ENCODE measurements around the gene FCHO1. TPM values are rescaled to one million over a fixed set of nuclear protein-coding genes. Genes with fewer than 3 reads are reported as not detected.

FCHO1 gene
- total and polyA plus RNA-seq, 2 donors (not counting 1 experiment from before 2014, with no cell fraction given): 85.7 to 149 TPM

DNA sequence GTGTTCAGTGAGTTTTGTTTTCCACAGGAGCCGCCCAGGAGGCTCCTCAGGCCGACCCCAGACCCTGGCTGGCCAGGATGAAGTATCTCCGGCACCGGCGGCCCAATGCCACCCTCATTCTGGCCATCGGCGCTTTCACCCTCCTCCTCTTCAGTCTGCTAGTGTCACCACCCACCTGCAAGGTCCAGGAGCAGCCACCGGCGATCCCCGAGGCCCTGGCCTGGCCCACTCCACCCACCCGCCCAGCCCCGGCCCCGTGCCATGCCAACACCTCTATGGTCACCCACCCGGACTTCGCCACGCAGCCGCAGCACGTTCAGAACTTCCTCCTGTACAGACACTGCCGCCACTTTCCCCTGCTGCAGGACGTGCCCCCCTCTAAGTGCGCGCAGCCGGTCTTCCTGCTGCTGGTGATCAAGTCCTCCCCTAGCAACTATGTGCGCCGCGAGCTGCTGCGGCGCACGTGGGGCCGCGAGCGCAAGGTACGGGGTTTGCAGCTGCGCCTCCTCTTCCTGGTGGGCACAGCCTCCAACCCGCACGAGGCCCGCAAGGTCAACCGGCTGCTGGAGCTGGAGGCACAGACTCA, 56.5 kb downstream of the FCHO1 start:
- TF ChIP-seq CTCF (IDR thresholded peaks at IDR 0.05): no peak
- no peak for TF ChIP-seq EZH2 (IDR thresholded peaks at IDR 0.05; ENCODE audit: borderline replicate concordance, insufficient read depth, low read depth, low read length, poor library complexity, severe bottlenecking)
- no peak overlapping the region for H3K27ac Mint-ChIP-seq
- intact Hi-C loops (cut with micrococcal nuclease): no loop called here
- H3K4me1 ChIP-seq (ENCODE audit: control insufficient read depth in 2 of 2, insufficient read depth in 2 of 2, low read length in 2 of 2): peaks cover 8 to 20% of the 10 kb centered on the region in 2 donors
- ChIA-PET POLR2A (interaction anchor here (0.7 kb wide), 1 partner anchor 138 kb away, joined by 3 read pairs; no protein-coding TSS in a partner anchor), CTCF (no interaction called here)
- peaks cover 0 to 5% (median 0%) of the 10 kb centered on the region in 3 donors for H3K9me3 ChIP-seq (ENCODE audit: control extremely low read depth in 1 of 3, control insufficient read depth in 2 of 3, insufficient read depth in 1 of 3, low read length in 2 of 3)
- ATAC-seq (ENCODE audit: low read depth) (peak; percentile 41), DNase-seq (no peak)
- H3K27me3 Mint-ChIP-seq: peaks cover 9% of the 10 kb centered on the region
- H3K27me3 ChIP-seq (replicated peaks in 1 of 4; ENCODE audit: control extremely low read depth in 1 of 4, control insufficient read depth in 3 of 4, insufficient read depth in 4 of 4, low read length in 3 of 4): peaks cover 0 to 19% (median 4%) of the 10 kb centered on the region in 4 experiments
- no peak overlapping the region for H3K4me3 ChIP-seq (ENCODE audit: control extremely low read depth in 1 of 5, extremely low read depth in 1 of 5, insufficient read depth in 1 of 5, low read depth in 2 of 5, low read length in 4 of 5)
- H3K4me1 Mint-ChIP-seq: peaks cover 13% of the 10 kb centered on the region
- H3K9me3 Mint-ChIP-seq (ENCODE audit: insufficient read depth): no peaks in the 10 kb centered on the region
- H3K4me2 ChIP-seq (replicated peaks; ENCODE audit: low read depth, low read length, poor library complexity, severe bottlenecking): peak overlapping the region; percentile 57
- H2AFZ ChIP-seq (ENCODE audit: insufficient read depth, low read depth, low read length, poor library complexity, severe bottlenecking): peak overlapping the region; percentile 49
- H3K27ac ChIP-seq (ENCODE audit: low read length in 2 of 2): no peak overlapping the region
- H3K36me3 ChIP-seq (replicated peaks in 1 of 2; ENCODE audit: control extremely low read depth in 1 of 2, control insufficient read depth in 1 of 2, extremely low read depth in 1 of 2, insufficient read depth in 2 of 2, low read length in 1 of 2): no peaks in the 10 kb centered on the region
- no peaks in the 10 kb centered on the region for H4K20me1 ChIP-seq (ENCODE audit: control insufficient read depth, insufficient read depth, low read length, poor library complexity, severe bottlenecking)
- no peak overlapping the region for H3K9ac ChIP-seq (ENCODE audit: low read length)
- H3K4me3 Mint-ChIP-seq: peak overlapping the region; percentile 44
- H3K79me2 ChIP-seq (ENCODE audit: control insufficient read depth, insufficient read depth, low read length): no peaks in the 10 kb centered on the region
- WGBS (ENCODE audit: insufficient coverage): 50% methylated on average over 38 of the region's 38 CpGs

- Mint-ChIP-seq H3K4me3 (no peak overlapping the region), H3K4me1 (peaks cover 5% of the 10 kb centered on the region), H3K27me3 (peaks cover 9% of the 10 kb centered on the region), H3K9me3 (ENCODE audit: insufficient read depth) (no peaks in the 10 kb centered on the region), H3K27ac (no peak overlapping the region)
- Histone ChIP-seq H4K20me1 (ENCODE audit: control insufficient read depth, insufficient read depth, low read length, poor library complexity, severe bottlenecking) (no peaks in the 10 kb centered on the region), H3K9me3 (ENCODE audit: control extremely low read depth in 1 of 3, control insufficient read depth in 2 of 3, insufficient read depth in 1 of 3, low read length in 2 of 3) (peaks cover 0 to 5% (median 0%) of the 10 kb centered on the region in 3 donors), H3K27me3 (replicated peaks in 1 of 4; ENCODE audit: control extremely low read depth in 1 of 4, control insufficient read depth in 3 of 4, insufficient read depth in 4 of 4, low read length in 3 of 4) (peaks cover 0 to 19% (median 4%) of the 10 kb centered on the region in 4 experiments), H3K4me3 (ENCODE audit: control extremely low read depth in 1 of 5, extremely low read depth in 1 of 5, insufficient read depth in 1 of 5, low read depth in 2 of 5, low read length in 4 of 5) (no peak overlapping the region), H3K4me1 (ENCODE audit: control insufficient read depth in 2 of 2, insufficient read depth in 2 of 2, low read length in 2 of 2) (peaks cover 0 to 9% of the 10 kb centered on the region in 2 donors), H3K27ac (ENCODE audit: low read length in 2 of 2) (no peak overlapping the region), H2AFZ (ENCODE audit: insufficient read depth, low read depth, low read length, poor library complexity, severe bottlenecking) (no peak overlapping the region), H3K4me2 (replicated peaks; ENCODE audit: low read depth, low read length, poor library complexity, severe bottlenecking) (no peak overlapping the region), H3K79me2 (ENCODE audit: control insufficient read depth, insufficient read depth, low read length) (no peaks in the 10 kb centered on the region), H3K36me3 (replicated peaks in 1 of 2; ENCODE audit: control extremely low read depth in 1 of 2, control insufficient read depth in 1 of 2, extremely low read depth in 1 of 2, insufficient read depth in 2 of 2, low read length in 1 of 2) (no peaks in the 10 kb centered on the region), H3K9ac (ENCODE audit: low read length) (no peak overlapping the region)
- TF ChIP-seq EZH2 (IDR thresholded peaks at IDR 0.05; ENCODE audit: borderline replicate concordance, insufficient read depth, low read depth, low read length, poor library complexity, severe bottlenecking): no peak
- TF ChIP-seq CTCF (IDR thresholded peaks at IDR 0.05): no peak
- ATAC-seq (ENCODE audit: low read depth) (no peak), DNase-seq (no peak)
- WGBS (ENCODE audit: insufficient coverage): no CpG with 5 or more reads among the region's 2 CpGs
- ChIA-PET CTCF (interaction anchor here (0.7 kb wide), 1 partner anchor 8 kb away, joined by 3 read pairs; no protein-coding TSS in a partner anchor), POLR2A (no interaction called here)
- intact Hi-C loops (cut with micrococcal nuclease): no loop called here
Measured at GRCh38 chr19:17811103-17811502, 59.8 kb downstream of the FCHO1 start.

All from B cell (primary cell).